ENCODE data around the gene PACRG. TPM values are rescaled to one million over a fixed set of nuclear protein-coding genes. Genes with fewer than 3 reads are reported as not detected.

PACRG gene
- polyA plus RNA-seq, 3 donors: not detected

GRCh38 chr6:163336961-163337360, 609.2 kb downstream of the PACRG start:
- Histone ChIP-seq H3K27ac (ENCODE audit: low read depth in 1 of 2, low read length in 2 of 2) (no peak overlapping the region), H2AFZ (ENCODE audit: insufficient read depth, low read depth, low read length, poor library complexity, severe bottlenecking) (no peak overlapping the region), H3K4me2 (replicated peaks; ENCODE audit: extremely low read depth, low read length, poor library complexity, severe bottlenecking) (no peak overlapping the region), H3K9me3 (replicated peaks in 1 of 2; ENCODE audit: control insufficient read depth in 1 of 2, insufficient read depth in 1 of 2, low read length in 2 of 2) (no peaks in the 10 kb centered on the region), H3K79me2 (ENCODE audit: insufficient read depth, low read length) (no peaks in the 10 kb centered on the region), H3K4me1 (ENCODE audit: control insufficient read depth in 1 of 2, insufficient read depth in 2 of 2, low read length in 2 of 2) (peaks cover 9 to 20% of the 10 kb centered on the region in 2 donors), H3K4me3 (replicated peaks in 1 of 3; ENCODE audit: low read depth in 2 of 3, low read length in 3 of 3) (no peak overlapping the region), H3K36me3 (replicated peaks in 1 of 2; ENCODE audit: control insufficient read depth in 1 of 2, insufficient read depth in 2 of 2, low read length in 2 of 2) (no peaks in the 10 kb centered on the region), H3K27me3 (ENCODE audit: control insufficient read depth in 2 of 2, insufficient read depth in 2 of 2, low read length in 2 of 2) (no peaks in the 10 kb centered on the region), H4K20me1 (ENCODE audit: insufficient read depth, low read length) (no peaks in the 10 kb centered on the region), H3K9ac (ENCODE audit: insufficient read depth, low read length, poor library complexity, severe bottlenecking) (no peak overlapping the region)
- intact Hi-C loops (cut with micrococcal nuclease): no loop called here
- Mint-ChIP-seq H3K27ac (no peak overlapping the region), H3K4me1 (peaks cover 26% of the 10 kb centered on the region), H3K27me3 (ENCODE audit: low read depth in 3 of 3) (peaks cover 4 to 14% (median 5%) of the 10 kb centered on the region in 3 donors), H3K4me3 (no peak overlapping the region), H3K9me3 (peaks cover 0 to 3% (median 0%) of the 10 kb centered on the region in 7 donors), H3K36me3 (no peaks in the 10 kb centered on the region)
- TF ChIP-seq, protein P1, sequence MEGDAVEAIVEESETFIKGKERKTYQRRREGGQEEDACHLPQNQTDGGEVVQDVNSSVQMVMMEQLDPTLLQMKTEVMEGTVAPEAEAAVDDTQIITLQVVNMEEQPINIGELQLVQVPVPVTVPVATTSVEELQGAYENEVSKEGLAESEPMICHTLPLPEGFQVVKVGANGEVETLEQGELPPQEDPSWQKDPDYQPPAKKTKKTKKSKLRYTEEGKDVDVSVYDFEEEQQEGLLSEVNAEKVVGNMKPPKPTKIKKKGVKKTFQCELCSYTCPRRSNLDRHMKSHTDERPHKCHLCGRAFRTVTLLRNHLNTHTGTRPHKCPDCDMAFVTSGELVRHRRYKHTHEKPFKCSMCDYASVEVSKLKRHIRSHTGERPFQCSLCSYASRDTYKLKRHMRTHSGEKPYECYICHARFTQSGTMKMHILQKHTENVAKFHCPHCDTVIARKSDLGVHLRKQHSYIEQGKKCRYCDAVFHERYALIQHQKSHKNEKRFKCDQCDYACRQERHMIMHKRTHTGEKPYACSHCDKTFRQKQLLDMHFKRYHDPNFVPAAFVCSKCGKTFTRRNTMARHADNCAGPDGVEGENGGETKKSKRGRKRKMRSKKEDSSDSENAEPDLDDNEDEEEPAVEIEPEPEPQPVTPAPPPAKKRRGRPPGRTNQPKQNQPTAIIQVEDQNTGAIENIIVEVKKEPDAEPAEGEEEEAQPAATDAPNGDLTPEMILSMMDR (IDR thresholded peaks at IDR 0.05): no peak
- WGBS (ENCODE audit: insufficient coverage): 94% methylated on average over 12 of the region's 12 CpGs
- DNase-seq: no peak

GRCh38 chr6:163337958-163338357, 610.2 kb downstream of the PACRG start:
- Histone ChIP-seq H2AFZ (ENCODE audit: insufficient read depth, low read depth, low read length, poor library complexity, severe bottlenecking) (no peak overlapping the region), H3K9ac (ENCODE audit: insufficient read depth, low read length, poor library complexity, severe bottlenecking) (no peak overlapping the region), H4K20me1 (ENCODE audit: insufficient read depth, low read length) (no peaks in the 10 kb centered on the region), H3K79me2 (ENCODE audit: insufficient read depth, low read length) (no peaks in the 10 kb centered on the region), H3K4me2 (replicated peaks; ENCODE audit: extremely low read depth, low read length, poor library complexity, severe bottlenecking) (no peak overlapping the region), H3K9me3 (replicated peaks in 1 of 2; ENCODE audit: control insufficient read depth in 1 of 2, insufficient read depth in 1 of 2, low read length in 2 of 2) (no peaks in the 10 kb centered on the region), H3K4me3 (replicated peaks in 1 of 3; ENCODE audit: low read depth in 2 of 3, low read length in 3 of 3) (no peak overlapping the region), H3K27me3 (ENCODE audit: control insufficient read depth in 2 of 2, insufficient read depth in 2 of 2, low read length in 2 of 2) (no peaks in the 10 kb centered on the region), H3K4me1 (ENCODE audit: control insufficient read depth in 1 of 2, insufficient read depth in 2 of 2, low read length in 2 of 2) (peaks cover 9 to 20% of the 10 kb centered on the region in 2 donors), H3K36me3 (replicated peaks in 1 of 2; ENCODE audit: control insufficient read depth in 1 of 2, insufficient read depth in 2 of 2, low read length in 2 of 2) (no peaks in the 10 kb centered on the region), H3K27ac (ENCODE audit: low read depth in 1 of 2, low read length in 2 of 2) (no peak overlapping the region)
- intact Hi-C loops (cut with micrococcal nuclease): no loop called here
- Mint-ChIP-seq H3K4me1 (peaks cover 26% of the 10 kb centered on the region), H3K9me3 (peaks cover 0 to 3% (median 0%) of the 10 kb centered on the region in 7 donors), H3K27ac (peak overlapping the region in 2 of 7 donors; percentile 26 to 69), H3K36me3 (no peaks in the 10 kb centered on the region), H3K27me3 (ENCODE audit: low read depth in 3 of 3) (peaks cover 4 to 14% (median 6%) of the 10 kb centered on the region in 3 donors), H3K4me3 (no peak overlapping the region)
- 96% methylated on average over 3 of the region's 3 CpGs for WGBS (ENCODE audit: insufficient coverage)
- TF ChIP-seq, protein P1 (IDR thresholded peaks at IDR 0.05): no peak
- DNase-seq: no peak
